Neural progenitor cell (in vitro differentiated cells): ENCODE results near the gene SYT7.

ENCODE experiments used
- EZH2 ChIP-seq: fragments of 200-600 bp; sonication (generic); IDR thresholded peaks from 2 replicates; pipeline ENCODE4 v1.6.1; 2017; ENCODE audit warnings: antibody characterized with exemption, mild to moderate bottlenecking, moderate library complexity
- EZH2phosphoT487 ChIP-seq: fragments of 200-600 bp; sonication (generic); IDR thresholded peaks from 2 replicates; pipeline ENCODE4 v1.6.1; 2017; ENCODE audit warnings: antibody characterized with exemption
- TF ChIP-seq, protein P1 (sequence below): fragments of 200-600 bp; sonication (generic); IDR thresholded peaks from 2 replicates; pipeline ENCODE4 v1.5.1; 2017; ENCODE audit warnings: antibody characterized with exemption, mild to moderate bottlenecking

DNA sequence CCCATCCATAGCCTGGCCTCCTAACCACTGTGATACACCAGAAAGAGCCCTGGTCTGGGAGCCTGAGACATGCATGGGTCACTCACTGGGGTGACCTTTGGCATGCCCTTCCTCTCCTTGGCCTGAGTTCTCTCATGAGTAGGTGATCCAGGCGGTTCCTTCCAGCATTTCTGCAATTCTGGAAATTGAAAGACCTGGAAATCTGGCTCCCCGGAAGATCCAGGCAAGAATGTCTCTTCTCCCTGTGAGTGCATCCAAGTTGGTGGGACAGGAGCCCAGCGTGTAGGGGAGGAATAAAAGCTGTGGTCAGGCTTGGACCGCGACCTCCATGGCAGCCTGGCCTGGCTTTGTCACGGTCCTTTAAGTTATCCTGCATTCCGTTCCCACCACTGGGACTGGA, 16.1 kb upstream of the SYT7 start:
- TF ChIP-seq, protein P1, sequence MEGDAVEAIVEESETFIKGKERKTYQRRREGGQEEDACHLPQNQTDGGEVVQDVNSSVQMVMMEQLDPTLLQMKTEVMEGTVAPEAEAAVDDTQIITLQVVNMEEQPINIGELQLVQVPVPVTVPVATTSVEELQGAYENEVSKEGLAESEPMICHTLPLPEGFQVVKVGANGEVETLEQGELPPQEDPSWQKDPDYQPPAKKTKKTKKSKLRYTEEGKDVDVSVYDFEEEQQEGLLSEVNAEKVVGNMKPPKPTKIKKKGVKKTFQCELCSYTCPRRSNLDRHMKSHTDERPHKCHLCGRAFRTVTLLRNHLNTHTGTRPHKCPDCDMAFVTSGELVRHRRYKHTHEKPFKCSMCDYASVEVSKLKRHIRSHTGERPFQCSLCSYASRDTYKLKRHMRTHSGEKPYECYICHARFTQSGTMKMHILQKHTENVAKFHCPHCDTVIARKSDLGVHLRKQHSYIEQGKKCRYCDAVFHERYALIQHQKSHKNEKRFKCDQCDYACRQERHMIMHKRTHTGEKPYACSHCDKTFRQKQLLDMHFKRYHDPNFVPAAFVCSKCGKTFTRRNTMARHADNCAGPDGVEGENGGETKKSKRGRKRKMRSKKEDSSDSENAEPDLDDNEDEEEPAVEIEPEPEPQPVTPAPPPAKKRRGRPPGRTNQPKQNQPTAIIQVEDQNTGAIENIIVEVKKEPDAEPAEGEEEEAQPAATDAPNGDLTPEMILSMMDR, result no peak
- TF ChIP-seq EZH2, result no peak
- no peak for TF ChIP-seq EZH2phosphoT487
